ENCODE measurements around the gene SUMF1. TPM values are rescaled to one million over a fixed set of nuclear protein-coding genes. Genes with fewer than 3 reads are reported as not detected.

Gene SUMF1
- total and polyA plus RNA-seq, 8 donors: 5.3 to 170 (median 39.9) TPM

- Histone ChIP-seq H3K9me3 (no peaks in the 10 kb centered on the region), H3K36me3 (peaks cover 4 to 41% (median 30%) of the 10 kb centered on the region in 4 donors), H3K27me3 (no peaks in the 10 kb centered on the region), H3K27ac (no peak overlapping the region), H3K4me1 (peaks cover 0 to 3% (median 0%) of the 10 kb centered on the region in 4 donors), H3K4me3 (no peak overlapping the region)
- DNase-seq: no peak
- intact Hi-C loops (cut with DNase I; ENCODE audit: low total_unique reads): no loop called here
- WGBS, 5 donors: 88 to 94% (median 90%) methylated on average over 7 of the region's 7 CpGs
- TF ChIP-seq POLR2A (IDR thresholded peaks at IDR 0.05) (no peak), EP300 (IDR thresholded peaks at IDR 0.05) (no peak), CTCF (IDR thresholded peaks at IDR 0.05) (no peak), POLR2AphosphoS5 (IDR thresholded peaks at IDR 0.05) (no peak)
Measured at GRCh38 chr3:4399476-4399875, 67.6 kb downstream of the SUMF1 start.

GRCh38 chr3:4398941-4399245, 68.2 kb downstream of the SUMF1 start:
- Histone ChIP-seq H3K27me3 (no peaks in the 10 kb centered on the region), H3K27ac (no peak overlapping the region), H3K36me3 (peaks cover 4 to 37% (median 26%) of the 10 kb centered on the region in 4 donors), H3K4me1 (peaks cover 0 to 3% (median 0%) of the 10 kb centered on the region in 4 donors), H3K9me3 (no peaks in the 10 kb centered on the region), H3K4me3 (no peak overlapping the region)
- intact Hi-C loops (cut with DNase I; ENCODE audit: low total_unique reads): no loop called here
- WGBS, 5 donors: 68 to 88% (median 78%) methylated on average over 7 of the region's 7 CpGs
- peak in 1 of 2 donors; percentile 43 for DNase-seq
- TF ChIP-seq EP300 (IDR thresholded peaks at IDR 0.05) (no peak), POLR2A (IDR thresholded peaks at IDR 0.05) (no peak), POLR2AphosphoS5 (IDR thresholded peaks at IDR 0.05) (no peak), CTCF (IDR thresholded peaks at IDR 0.05) (no peak)

GRCh38 chr3:4398120-4398940, 68.7 kb downstream of the SUMF1 start:
- intact Hi-C loops (cut with DNase I; ENCODE audit: low total_unique reads): no loop called here

GRCh38 chr3:4397466-4397865, 69.6 kb downstream of the SUMF1 start:
- Histone ChIP-seq H3K27ac (no peak overlapping the region), H3K4me1 (peaks cover 0 to 3% (median 0%) of the 10 kb centered on the region in 4 donors), H3K36me3 (peaks cover 4 to 30% (median 15%) of the 10 kb centered on the region in 4 donors), H3K4me3 (no peak overlapping the region), H3K9me3 (no peaks in the 10 kb centered on the region), H3K27me3 (no peaks in the 10 kb centered on the region)
- WGBS, 5 donors: 50 to 72% (median 66%) methylated on average over 1 of the region's 1 CpG
- DNase-seq: no peak
- intact Hi-C loops (cut with DNase I; ENCODE audit: low total_unique reads): no loop called here
- TF ChIP-seq POLR2A (IDR thresholded peaks at IDR 0.05) (no peak), POLR2AphosphoS5 (IDR thresholded peaks at IDR 0.05) (no peak), EP300 (IDR thresholded peaks at IDR 0.05) (no peak), CTCF (IDR thresholded peaks at IDR 0.05) (no peak)

More at GRCh38 chr3:4398120-4398940, 68.7 kb downstream of the SUMF1 start:
- no peaks in the 10 kb centered on the region for H3K9me3 ChIP-seq
- H3K27ac ChIP-seq: no peak overlapping the region
- peaks cover 4 to 32% (median 21%) of the 10 kb centered on the region in 4 donors for H3K36me3 ChIP-seq
- 74 to 84% (median 83%) methylated on average over 4 of the region's 4 CpGs for WGBS, 5 donors
- H3K4me1 ChIP-seq: peaks cover 0 to 3% (median 0%) of the 10 kb centered on the region in 4 donors
- no peak overlapping the region for H3K4me3 ChIP-seq
- no peaks in the 10 kb centered on the region for H3K27me3 ChIP-seq
- DNase-seq: no peak
- TF ChIP-seq EP300 (IDR thresholded peaks at IDR 0.05) (no peak), CTCF (IDR thresholded peaks at IDR 0.05) (no peak), POLR2AphosphoS5 (IDR thresholded peaks at IDR 0.05) (no peak), POLR2A (IDR thresholded peaks at IDR 0.05) (no peak)

All from stomach (tissue), 9 donors.